Left lung (tissue), 10 donors: ENCODE data around the gene ANXA4. TPM values are rescaled to one million over a fixed set of nuclear protein-coding genes. Genes with fewer than 3 reads are reported as not detected.
A peak's percentile ranks its signal among the peaks of the same experiment; 100 is the strongest.

Source experiments
- ATAC-seq: fragments of 200-7000 bp; cut with Tn5 transposase; one replicate; pipeline ENCODE4 v1.9.1; 2020; ENCODE audit warnings: moderate library complexity
- DNase-seq, 4 donors: peaks; one replicate each; pipeline ENCODE4 v3.0.0-alpha.2; 2013 to 2020
- H3K27ac ChIP-seq, 2 donors: fragments of 200-600 bp; sonication (generic) in 1 of 2; one replicate each; pipeline versions ENCODE4 v1.5.0 to v1.8.0; 2020 to 2021
- H3K27me3 ChIP-seq, 2 donors: fragments of 200-600 bp; sonication (generic) in 1 of 2; one replicate each; pipeline versions ENCODE4 v1.5.0 to v1.8.0; 2020 to 2021
- H3K36me3 ChIP-seq, 2 donors: fragments of 200-600 bp; sonication (generic) in 1 of 2; one replicate each; pipeline versions ENCODE4 v1.5.0 to v1.8.0; 2020 to 2021
- H3K4me1 ChIP-seq, 2 donors: fragments of 200-600 bp; one replicate each; pipeline ENCODE4 v1.8.0; 2021
- H3K4me3 ChIP-seq, 2 donors: fragments of 200-600 bp; sonication (generic) in 1 of 2; one replicate each; pipeline versions ENCODE4 v1.5.0 to v1.8.0; 2020 to 2021; ENCODE audit warnings: mild to moderate bottlenecking in 1 of 2
- H3K9me3 ChIP-seq, 2 donors: fragments of 200-600 bp; sonication (generic) in 1 of 2; one replicate each; pipeline versions ENCODE4 v1.5.0 to v1.8.0; 2020 to 2021
- intact Hi-C, 2 donors: fragments of 100-400 bp; cut with DNase I; formaldehyde crosslinking; loops; one replicate each; pipeline versions ENCODE4 v1.11.2 to v1.14.2; 2022
- polyA plus RNA-seq, 6 donors: library from polyadenylated mRNA; unstranded; fragments of 120-200 nt; gene quantifications; one replicate each; pipeline ENCODE4 v1.2.1, GENCODE V29; 2013; ENCODE audit not compliant: insufficient read length in 6 of 6
- total RNA-seq, 2 donors: library from RNA; stranded (reverse); fragmentation: NEBNext Ultra II Directional; extraction: Animal tissue kit (Norgen Biotek cat#: 25700); gene quantifications; one replicate each; pipeline ENCODE4 v1.2.1, GENCODE V29; 2021
- TF ChIP-seq, protein P1 (sequence below), 2 donors: fragments of 200-600 bp; sonication (generic) in 1 of 2; IDR thresholded peaks; one replicate each; pipeline versions ENCODE4 v1.5.0 to v1.8.0; 2021; ENCODE audit warnings: antibody characterized with exemption in 2 of 2
- donor health status: DM: no; HTN: yes; CAD: no.
- donor health status: DM: no; HTN: no; CAD: no.

ANXA4 gene
- total and polyA plus RNA-seq, 8 donors: 74.9 to 217 (median 85.7) TPM

- Histone ChIP-seq H3K36me3 (no peaks in the 10 kb centered on the region), H3K27ac (no peak overlapping the region), H3K4me3 (peak overlapping the region in 1 of 2 donors; percentile 16), H3K4me1 (peaks cover 0 to 8% of the 10 kb centered on the region in 2 donors), H3K9me3 (no peaks in the 10 kb centered on the region), H3K27me3 (no peaks in the 10 kb centered on the region)
- peak; percentile 75 to 87 (median 84) for DNase-seq
- ATAC-seq: peak; percentile 99
- intact Hi-C loops: loop anchor here in 1 of 2 donors (5.0 kb wide), 1 partner anchor 93 kb away; no protein-coding TSS in a partner anchor
- TF ChIP-seq, protein P1, sequence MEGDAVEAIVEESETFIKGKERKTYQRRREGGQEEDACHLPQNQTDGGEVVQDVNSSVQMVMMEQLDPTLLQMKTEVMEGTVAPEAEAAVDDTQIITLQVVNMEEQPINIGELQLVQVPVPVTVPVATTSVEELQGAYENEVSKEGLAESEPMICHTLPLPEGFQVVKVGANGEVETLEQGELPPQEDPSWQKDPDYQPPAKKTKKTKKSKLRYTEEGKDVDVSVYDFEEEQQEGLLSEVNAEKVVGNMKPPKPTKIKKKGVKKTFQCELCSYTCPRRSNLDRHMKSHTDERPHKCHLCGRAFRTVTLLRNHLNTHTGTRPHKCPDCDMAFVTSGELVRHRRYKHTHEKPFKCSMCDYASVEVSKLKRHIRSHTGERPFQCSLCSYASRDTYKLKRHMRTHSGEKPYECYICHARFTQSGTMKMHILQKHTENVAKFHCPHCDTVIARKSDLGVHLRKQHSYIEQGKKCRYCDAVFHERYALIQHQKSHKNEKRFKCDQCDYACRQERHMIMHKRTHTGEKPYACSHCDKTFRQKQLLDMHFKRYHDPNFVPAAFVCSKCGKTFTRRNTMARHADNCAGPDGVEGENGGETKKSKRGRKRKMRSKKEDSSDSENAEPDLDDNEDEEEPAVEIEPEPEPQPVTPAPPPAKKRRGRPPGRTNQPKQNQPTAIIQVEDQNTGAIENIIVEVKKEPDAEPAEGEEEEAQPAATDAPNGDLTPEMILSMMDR (IDR thresholded peaks at IDR 0.05): peak; percentile 97
Observed at GRCh38 chr2:69724540-69725159, 17.3 kb upstream of the ANXA4 start.

- H3K4me1 ChIP-seq: peaks cover 0 to 8% of the 10 kb centered on the region in 2 donors
- no peaks in the 10 kb centered on the region for H3K36me3 ChIP-seq
- intact Hi-C loops: loop anchor here in 1 of 2 donors (5.0 kb wide), 1 partner anchor 91 kb away; no protein-coding TSS in a partner anchor
- no peak overlapping the region for H3K4me3 ChIP-seq
- no peaks in the 10 kb centered on the region for H3K27me3 ChIP-seq
- H3K27ac ChIP-seq: no peak overlapping the region
- TF ChIP-seq, protein P1 (IDR thresholded peaks at IDR 0.05): no peak
- ATAC-seq: no peak
- no peaks in the 10 kb centered on the region for H3K9me3 ChIP-seq
- no peak for DNase-seq
Observed at GRCh38 chr2:69725706-69726360, 16.1 kb upstream of the ANXA4 start.

DNA sequence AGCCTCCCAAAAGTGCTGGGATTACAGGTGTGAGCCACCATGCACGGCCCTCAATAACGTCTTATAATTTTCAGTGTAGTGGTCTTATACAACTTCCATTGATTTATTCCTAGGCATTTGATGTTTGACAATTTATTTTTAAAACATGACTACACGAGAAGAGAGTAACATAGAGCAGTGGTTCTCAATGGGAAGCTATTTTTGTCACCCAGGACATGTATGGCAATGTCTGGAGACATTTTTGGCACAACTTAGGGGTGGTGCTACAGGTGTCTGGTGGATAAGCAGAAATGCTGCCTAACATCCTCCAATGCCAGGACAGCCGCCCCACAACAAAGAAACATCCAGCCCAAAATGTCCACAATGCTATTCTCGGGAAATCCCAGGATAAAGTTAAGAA, 12.7 kb upstream of the ANXA4 start:
- TF ChIP-seq, protein P1 (IDR thresholded peaks at IDR 0.05): no peak
- DNase-seq (no peak), ATAC-seq (no peak)
- Histone ChIP-seq H3K27me3 (no peaks in the 10 kb centered on the region), H3K36me3 (no peaks in the 10 kb centered on the region), H3K4me1 (peaks cover 0 to 8% of the 10 kb centered on the region in 2 donors), H3K27ac (no peak overlapping the region), H3K9me3 (no peaks in the 10 kb centered on the region), H3K4me3 (no peak overlapping the region)
- intact Hi-C loops: loop anchor here in 1 of 2 donors (5.0 kb wide), 1 partner anchor 88 kb away; no protein-coding TSS in a partner anchor

DNA sequence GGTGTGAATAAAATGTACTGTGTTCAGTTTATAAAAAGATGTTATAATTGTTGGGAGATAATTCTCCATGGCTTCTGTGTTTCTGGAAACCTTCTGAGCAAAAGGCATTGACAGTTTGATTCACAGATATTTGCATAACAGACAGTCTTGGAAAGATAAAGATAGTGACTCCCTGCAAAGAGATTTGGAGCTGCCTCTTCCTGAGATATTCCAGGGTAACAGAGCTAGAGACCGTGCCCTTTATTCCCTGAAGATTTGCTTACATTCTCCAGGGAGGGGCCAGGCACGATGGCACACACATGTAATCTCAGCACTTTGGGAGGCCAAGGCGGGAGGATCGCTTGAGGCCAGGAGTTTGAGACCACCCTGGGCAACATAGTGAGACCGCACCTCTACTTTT, 12.2 kb upstream of the ANXA4 start:
- Histone ChIP-seq H3K36me3 (no peaks in the 10 kb centered on the region), H3K4me3 (no peak overlapping the region), H3K4me1 (peaks cover 0 to 3% of the 10 kb centered on the region in 2 donors), H3K27ac (no peak overlapping the region), H3K9me3 (no peaks in the 10 kb centered on the region), H3K27me3 (no peaks in the 10 kb centered on the region)
- DNase-seq (no peak), ATAC-seq (no peak)
- intact Hi-C loops: loop anchor here (5.0 to 10.0 kb wide), 2 partner anchors 85 to 88 kb away; no protein-coding TSS in a partner anchor
- TF ChIP-seq, protein P1 (IDR thresholded peaks at IDR 0.05): no peak
